GM18508 (cell line): ENCODE results near the gene THSD4.

Experiments used
- ATAC-seq: cut with Tn5 transposase; IDR thresholded peaks from one replicate; pipeline ENCODE4 v1.9.1; 2021; ENCODE audit warnings: moderate number of reproducible peaks; ENCODE audit not compliant: insufficient read depth, unreplicated experiment

The THSD4 gene

DNA sequence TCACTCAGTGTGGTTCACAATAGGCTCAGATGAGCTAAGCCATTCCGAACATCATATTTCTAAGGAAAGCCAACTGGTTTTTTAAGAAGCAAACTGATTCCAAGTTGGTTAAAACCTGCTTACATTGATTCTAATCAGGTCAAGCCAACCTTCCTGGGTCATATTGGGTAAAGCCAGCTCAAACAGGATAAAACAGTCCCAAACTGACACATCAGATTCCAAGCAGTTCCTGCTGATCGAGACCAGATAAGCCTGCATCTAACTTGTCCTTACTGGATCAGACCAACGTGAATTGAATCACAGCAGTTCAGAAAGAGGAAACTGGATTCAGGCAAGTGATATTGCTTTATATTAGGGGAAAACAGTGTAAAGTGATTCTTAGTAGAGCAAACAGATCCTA lies 18.6 kb upstream of the THSD4 start:
- ATAC-seq, result no peak

DNA sequence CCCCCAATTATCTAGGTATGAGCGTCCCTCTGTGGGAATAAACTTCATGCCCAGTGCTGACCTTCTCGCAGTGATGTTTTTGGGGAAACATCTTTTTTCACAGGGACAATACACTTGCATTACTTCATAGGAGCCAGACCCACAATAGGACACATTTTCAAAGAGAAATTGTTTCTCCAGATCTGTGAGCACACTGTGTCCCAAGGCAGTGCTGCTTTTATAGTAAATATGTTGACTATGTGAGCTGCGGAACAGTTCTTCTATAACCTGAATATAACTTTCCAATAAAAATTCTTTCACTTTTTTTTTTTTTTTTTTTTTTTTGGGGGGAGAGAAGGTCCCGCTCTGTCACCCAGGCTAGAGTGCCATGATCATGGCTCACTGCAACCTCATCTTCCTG lies 17.4 kb upstream of the THSD4 start:
- no peak for ATAC-seq

DNA sequence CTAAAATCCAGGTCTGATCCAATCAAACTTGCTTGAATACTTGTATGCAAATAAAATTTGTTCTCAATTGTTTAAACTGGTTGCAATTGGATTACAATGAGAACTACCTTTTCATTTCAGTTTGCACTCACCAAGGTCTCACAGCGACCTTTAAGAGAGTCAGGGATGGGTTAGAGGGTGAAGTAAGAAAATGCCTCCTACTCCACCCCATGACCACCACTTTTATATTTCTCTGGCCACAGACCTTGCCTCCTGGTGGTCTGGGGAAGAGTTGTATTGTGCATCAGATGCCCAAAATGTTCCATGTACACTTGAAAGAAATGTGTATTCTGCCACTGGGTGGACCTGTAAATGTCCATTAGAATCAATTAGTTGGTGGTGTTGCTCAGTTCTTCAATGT lies 16.4 kb upstream of the THSD4 start:
- ATAC-seq, result no peak

DNA sequence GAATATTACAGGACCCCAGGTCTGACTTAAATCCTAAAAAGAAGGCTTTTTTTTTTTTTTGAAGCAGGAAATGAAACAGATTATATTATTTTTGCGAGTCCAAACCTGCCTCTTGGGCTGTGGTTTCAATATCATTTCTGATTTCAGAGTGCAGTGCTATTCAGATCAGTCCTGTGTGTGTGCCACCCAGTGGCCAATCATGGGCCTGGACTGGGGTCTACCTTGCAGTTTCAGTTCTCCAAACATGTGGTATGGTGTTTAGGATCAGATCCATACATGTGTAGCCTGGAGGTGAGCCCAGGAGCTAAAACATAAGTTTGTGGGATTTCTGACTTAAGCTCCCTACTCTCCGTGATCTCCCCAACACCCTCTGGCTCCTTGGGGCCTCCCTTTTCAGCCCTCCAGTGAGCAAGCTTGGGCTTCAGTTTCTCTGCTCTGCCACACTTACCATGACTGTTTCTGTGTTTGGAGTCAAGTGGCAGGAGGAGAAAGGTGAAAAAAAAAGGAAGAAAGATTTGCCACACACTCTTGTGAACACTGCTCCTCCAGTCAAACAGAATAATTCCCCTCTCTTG lies 12.1 kb upstream of the THSD4 start:
- no peak for ATAC-seq

DNA sequence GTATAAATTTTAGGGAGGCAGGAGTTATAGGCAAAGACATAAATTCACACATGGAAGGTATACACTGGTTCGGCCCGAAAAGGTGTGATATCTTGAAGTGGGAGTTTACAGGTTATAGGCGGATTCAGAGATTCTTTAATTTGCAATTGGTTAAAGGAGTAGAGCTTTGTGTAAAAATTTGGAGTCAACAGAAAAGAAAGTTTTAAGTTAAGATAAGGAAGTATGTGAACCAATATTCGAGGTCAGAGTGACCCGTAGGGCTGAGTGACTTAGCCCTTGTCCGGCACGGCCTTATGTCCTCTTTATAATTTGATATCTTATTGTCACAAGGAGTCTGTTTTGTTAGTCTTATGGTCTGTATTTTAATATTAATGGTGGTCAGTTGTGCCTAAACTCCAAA lies 10.6 kb upstream of the THSD4 start:
- no peak for ATAC-seq

DNA sequence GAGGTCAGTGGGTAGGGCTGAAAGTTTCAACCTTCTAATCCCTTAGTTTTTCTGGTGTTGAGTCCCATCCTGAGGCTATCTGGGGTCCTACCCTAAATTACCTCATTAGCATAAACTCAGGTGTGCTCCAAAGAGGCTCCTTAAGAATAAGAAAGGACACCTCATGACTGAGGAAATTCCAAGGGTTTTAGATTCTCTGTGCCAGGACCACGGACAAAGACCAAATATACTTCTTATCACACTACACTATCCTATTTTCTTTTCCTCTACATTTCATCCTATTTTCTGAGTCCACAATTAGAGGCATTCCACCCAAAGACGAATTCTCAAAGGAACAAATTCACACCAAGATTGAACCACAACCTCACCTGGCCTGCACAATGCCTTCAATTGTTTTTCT lies 9.8 kb upstream of the THSD4 start:
- ATAC-seq, result no peak

DNA sequence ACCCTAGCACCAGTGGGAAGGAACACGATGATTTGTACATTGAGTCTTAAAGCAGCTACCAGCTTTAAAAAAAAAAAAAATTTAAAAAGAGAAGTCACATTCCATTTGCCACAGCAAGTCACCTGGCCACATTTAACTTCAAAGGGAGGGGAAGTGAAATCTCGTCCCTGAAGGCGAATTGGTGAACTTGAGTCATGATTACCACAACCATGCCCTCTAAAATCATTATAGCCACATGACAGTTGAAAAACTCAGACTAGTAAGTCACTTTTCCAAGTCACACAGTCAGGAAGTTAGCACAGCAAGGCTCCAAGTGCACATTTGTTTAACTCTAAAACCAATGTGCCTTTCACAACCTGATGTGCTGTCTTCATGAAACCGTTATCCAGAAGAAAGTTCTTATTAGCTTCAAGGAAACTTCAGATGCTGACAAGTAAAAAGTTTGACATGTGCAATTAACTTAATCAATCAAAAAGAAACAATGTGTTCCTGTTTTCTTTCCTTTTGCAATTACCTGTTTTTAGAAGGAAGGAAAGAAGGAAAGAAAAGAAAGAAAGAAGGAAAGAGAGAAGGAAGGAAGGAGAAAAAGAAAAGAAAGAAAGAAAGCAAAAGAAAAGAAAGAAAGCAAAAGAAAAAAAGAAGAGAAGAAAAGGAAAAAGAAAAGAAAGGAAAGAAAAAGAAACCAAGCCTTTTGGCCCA lies 8.3 kb upstream of the THSD4 start:
- no peak for ATAC-seq

DNA sequence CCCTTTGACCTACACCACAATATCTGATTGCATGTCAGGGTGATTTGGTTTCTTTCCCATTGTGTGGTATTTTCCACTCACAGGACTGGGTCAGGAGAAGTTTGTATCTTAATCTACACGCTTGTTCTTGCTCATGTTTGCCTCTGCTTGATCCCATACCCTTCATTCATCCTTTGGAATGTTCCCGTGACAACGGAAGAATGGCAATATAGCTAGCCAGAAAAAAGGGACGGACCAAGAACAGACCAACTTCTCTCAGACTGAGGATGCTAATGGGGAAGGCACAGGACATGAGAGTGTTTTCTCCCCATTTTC lies 7.8 kb upstream of the THSD4 start:
- no peak for ATAC-seq

DNA sequence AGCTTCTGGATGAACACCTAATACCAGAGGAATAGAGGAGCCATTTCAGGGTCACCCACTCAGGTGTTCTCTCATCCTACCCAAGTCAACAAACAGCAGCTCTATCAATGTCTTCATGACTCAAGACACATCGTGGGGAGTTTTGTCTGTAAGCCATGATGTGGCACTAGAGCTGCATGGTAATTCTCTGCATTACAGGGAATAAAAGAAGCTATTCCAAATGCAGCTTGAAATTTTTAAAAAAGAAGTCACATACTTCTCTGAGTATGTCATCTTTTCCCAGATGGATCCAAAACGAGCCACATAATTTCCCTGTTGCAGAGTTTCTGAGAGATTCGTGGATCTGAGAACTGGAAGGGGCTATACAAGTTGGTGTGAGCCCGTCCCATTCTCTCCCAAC lies 6.1 kb upstream of the THSD4 start:
- ATAC-seq, result no peak

DNA sequence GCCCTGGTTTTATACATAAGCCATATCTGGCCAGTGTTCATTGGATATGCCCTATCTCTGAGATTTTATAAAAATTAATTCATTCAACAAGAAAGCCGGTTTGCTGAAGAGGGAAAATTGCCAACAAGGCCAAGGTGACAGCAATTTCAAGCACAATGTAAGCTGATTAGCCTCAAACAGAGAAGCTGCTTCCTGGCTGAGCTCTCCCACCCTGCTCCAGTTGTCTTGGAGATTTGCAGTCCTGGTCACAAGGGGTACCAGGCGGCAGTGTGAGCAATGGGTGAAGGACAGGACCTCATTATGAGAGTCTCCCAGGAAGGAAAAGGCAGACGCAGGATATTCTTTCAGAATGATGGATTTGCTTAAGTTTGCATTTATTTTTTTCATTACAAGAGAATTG lies 5.4 kb upstream of the THSD4 start:
- ATAC-seq, result no peak

DNA sequence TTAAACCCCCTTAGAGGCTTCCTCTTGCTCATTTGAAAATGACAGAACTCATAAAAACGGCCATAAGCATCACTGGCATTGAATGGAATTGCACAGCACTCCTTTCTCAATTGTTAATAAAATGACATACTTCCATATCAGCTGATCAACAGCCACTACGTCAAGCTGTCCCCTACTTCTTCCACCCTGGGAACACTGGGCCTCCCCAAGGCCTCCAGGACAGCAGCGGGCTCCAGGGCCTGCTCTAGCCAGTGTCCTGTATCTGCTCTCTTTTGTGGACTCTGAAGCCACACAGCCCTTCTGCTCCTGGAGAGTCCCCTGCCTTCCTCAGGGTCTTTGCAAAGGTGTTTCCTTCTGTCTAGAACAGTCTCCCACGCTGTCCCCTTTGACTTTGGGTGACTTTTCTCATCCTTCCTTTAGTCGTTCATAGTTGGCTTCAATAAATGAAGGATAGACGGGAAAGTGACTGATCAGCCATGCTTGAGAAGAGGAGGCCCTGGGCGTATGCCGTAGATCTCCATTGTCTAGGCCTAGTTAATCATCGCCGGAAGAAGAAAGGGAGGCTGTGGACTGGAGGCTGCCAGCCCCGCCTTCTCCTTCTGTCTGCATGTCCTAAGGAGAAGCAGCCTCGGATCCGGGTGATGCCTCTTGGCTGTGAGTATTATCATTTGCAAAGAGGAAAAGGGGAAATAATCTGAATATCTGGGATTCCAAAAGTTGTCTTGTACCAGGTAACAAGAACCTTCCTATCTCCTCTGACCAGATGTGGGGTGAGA lies 4.7 kb upstream of the THSD4 start:
- no peak for ATAC-seq

DNA sequence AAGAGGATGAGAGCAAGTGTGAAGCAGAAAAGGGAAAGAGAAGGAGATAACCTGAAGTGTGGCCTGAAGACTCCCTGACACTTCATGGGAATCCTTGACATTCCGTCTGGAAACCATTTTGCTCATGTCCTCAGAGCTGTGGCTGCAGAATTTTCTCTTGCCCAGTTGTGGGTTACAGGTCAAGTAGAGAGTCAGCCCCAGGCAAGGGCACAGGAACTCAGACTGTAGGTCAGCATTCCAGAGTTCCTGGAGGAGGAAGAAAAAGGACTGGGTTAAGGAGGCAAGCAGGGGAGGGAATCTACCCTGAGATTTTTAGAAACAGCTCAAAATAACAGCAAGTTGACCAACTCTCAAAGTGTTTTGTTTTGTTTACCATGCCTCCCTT lies 4.1 kb upstream of the THSD4 start:
- ATAC-seq, result no peak

DNA sequence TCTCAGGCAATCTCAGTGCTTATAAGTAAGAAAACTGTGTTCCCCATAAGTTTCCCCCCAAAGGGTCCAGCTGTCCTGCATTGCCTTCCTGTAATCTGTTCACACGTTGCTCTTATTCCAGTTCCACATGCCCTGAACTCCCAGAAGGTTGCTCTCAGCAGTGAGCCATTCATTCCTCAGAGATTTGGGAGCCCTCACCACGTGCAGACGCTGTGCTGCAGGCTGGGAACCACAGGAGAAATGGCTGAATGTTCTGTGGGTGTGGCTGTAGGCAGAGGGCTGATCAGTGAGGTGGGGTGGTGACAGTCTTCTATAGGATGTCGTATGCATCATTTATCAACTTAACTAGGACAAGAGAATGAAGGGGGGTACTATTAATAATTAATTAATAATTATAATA lies 3.3 kb upstream of the THSD4 start:
- ATAC-seq, result no peak

DNA sequence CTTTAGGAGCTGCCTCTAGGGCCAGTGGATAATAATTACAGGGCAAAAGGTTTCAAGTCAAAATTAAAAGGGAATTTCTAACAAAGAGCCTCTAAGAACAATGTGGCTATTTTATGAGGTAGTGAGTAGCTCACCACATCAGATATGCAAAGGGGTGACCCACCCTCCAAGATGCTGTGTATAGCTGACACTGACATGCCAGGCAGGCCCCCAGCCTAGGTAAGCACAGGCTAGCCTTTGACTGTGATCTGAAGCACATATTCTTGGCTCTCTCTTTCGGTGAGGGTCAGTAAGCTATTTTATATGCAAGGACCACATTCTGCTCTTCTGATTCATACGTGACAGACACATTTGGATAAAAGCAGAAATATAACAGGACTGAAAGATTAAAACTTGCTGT lies 2.8 kb upstream of the THSD4 start:
- ATAC-seq, result no peak

DNA sequence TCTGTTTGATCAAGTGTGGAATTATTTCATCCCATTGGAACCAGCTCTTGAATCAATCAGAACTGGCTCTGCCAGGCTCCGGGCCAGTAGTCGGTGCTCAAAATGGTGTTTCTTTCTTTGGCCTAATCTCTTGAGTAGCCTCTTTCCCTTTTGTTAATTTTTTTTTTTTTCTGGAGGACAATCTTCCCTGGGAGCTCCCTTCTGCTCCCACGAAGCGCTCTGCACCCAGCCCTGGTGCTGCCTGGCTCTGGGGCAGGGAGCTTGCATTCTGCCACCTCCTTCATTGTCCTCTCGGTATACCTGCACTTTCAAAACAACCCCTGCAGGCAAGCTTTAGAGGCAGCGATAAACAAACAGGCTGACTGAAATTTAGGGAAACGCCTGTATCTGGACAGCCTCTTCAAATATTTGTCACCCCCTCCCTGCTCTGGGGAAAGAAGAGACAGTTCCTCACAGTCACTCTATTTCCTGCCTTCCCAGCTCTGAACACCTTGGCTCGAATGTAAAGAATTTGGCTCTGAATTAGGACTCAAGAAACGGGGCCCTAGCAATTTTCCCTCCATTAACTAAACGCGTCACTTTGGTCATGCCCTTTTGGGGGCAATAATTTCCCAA lies 1.1 kb upstream of the THSD4 start:
- no peak for ATAC-seq

DNA sequence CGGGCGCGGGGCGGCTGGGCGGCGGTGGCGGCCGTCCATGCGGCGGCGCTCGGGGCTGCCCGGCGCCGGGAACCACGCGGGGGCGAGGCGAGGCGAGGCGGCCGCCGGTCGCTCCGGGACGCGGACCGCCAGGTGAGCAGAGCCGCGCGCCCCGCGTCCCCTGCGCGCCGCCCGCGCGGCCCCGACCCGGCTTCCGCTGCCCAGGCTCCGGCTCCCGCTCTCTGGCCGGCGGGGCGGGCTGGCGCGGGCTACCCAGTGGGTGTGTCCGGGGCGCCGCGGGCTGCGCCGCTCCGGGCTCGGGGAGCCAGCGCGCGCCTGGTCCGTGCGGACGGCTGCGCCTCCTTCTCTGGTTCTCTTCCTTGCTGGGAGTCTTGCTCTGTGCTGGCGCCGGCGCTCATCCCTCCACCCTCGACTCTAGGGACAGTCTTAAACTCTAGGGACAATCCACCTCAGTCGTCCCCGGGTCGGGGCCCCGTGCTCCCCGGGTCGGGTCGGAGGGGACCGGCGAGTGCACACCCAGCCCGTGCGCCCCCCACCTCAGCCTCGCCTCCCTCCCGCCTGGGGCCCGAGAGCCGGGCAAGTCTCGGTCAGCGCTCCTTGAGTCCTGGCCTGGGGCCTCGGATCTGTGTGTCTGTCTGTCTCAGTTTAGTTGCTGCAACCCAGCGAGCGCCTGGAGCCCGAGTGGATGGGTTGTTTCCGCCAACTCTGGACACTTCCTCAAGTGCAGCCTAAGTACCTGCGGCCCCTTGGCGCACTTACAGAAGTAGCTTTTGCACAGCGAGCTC lies 488 bp downstream of the THSD4 start:
- ATAC-seq, result no peak

DNA sequence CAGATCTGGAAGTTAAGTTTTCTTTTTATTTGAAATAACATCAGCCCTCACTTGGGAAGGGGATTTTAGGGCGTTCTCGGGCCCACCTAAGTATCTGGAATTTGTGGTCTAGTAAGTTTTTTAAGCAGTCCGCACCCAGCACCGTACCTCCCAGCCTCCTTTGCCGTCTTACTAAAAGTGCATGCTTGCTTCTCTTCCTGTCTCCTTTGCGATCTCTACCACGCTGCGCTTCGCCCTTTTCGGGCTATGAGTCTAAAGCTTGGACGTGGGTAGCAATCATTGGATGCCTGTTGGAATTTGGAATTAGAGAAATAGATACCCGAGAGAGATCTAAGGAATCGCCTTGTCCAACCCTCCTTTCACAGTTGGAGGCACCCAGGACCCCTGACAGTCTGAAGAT lies 1.1 kb downstream of the THSD4 start:
- no peak for ATAC-seq

DNA sequence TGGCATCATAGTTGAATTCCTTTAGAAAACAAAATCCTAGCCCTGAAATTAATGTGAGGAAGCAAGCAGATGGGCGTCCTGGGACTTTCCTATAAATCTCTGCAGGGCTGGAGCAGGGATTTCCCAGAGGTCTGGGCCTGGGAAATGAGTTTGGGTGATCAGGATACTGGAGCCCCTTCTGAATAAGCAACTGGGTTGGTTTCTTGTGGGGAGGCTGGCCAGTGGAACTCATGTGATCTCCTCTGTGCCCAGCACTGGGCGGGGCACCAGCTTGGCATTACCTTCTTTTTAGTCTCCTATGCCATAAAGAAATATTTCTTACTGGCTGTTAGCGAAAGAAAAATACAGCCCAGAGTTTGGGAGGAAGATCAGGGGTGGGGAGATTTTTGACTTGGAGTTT lies 1.7 kb downstream of the THSD4 start:
- no peak for ATAC-seq

DNA sequence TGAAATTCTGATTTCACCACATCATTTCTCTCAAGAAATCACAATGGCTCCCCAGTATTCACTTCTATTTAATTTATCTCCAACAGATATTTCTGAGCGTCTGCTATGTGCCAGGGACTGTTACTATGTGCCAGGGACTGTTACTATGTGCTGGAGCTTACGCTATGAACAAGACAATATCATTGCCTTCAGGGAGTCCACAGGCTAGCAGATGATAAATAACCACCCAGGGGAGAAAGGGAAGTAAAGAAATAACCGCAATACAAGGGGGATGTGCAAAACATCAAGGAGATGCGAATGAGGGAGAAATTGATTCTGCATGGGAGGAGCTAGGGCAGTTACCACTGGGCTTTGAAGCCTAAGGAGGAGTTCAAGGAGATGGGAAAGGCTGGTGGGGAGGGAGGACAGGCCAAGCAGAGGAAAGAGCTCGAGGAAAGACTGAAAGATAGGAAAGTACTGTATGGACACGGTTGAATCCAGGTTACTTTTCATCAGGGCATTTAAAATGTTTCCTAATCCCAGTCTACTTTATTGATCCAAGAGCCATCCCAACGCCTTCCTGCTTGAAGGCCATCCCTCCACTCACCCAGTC lies 2.5 kb downstream of the THSD4 start:
- no peak for ATAC-seq

DNA sequence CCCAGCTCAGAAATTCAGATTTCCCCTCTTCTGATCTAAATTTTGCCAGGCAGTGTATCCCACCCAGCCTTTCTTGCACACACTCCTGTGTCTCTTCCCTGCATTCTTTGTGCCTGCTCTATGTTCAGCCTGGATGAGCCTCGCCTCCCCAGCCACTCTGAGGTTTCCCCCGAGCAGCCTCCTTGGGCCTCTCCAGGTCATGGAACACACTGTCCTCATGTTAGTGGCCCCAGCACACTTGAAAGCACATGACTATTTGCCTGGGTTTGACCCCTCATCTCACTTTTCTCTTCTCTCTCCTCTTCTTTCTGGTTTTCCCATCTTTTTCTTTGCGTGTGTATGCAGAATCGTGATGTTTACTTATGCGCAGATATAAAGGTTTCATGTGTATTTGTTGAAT lies 3.1 kb downstream of the THSD4 start:
- no peak for ATAC-seq
